LNCaP clone FGC (cell line): Measurements from ENCODE around the gene MCAM.
A peak's percentile ranks its signal among the peaks of the same experiment; 100 is the strongest.

ENCODE experiments used
- DNase-seq: peaks from one replicate; pipeline ENCODE4 v3.0.0-alpha.2; 2011; ENCODE audit warnings: low read depth
- H3K4me3 ChIP-seq: 2 replicates; pipeline ENCODE4 v1.5.1; 2011; ENCODE audit warnings: mild to moderate bottlenecking, low read depth, low read length, control low read depth
- TF ChIP-seq, protein P1 (sequence below): IDR thresholded peaks from 2 replicates; pipeline ENCODE4 v1.5.1; 2012; ENCODE audit warnings: mild to moderate bottlenecking; ENCODE audit not compliant: control insufficient read depth, insufficient read depth; ENCODE audit errors: extremely low read depth

Gene MCAM

DNA sequence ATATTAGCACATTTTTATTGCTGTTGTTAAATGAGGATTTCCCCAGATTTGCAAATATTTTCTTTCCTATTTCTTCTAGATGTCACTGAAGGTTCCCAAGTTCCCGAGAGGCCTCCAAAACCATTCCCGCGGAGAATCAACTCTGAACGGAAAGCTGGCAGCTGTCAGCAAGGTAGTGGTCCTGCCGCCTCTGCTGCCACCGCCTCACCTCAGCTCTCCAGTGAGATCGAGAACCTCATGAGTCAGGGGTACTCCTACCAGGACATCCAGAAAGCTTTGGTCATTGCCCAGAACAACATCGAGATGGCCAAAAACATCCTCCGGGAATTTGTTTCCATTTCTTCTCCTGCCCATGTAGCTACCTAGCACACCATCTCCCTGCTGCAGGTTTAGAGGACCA, 17.5 kb downstream of the MCAM start:
- H3K4me3 ChIP-seq, result no peak overlapping the region
- TF ChIP-seq, protein P1, sequence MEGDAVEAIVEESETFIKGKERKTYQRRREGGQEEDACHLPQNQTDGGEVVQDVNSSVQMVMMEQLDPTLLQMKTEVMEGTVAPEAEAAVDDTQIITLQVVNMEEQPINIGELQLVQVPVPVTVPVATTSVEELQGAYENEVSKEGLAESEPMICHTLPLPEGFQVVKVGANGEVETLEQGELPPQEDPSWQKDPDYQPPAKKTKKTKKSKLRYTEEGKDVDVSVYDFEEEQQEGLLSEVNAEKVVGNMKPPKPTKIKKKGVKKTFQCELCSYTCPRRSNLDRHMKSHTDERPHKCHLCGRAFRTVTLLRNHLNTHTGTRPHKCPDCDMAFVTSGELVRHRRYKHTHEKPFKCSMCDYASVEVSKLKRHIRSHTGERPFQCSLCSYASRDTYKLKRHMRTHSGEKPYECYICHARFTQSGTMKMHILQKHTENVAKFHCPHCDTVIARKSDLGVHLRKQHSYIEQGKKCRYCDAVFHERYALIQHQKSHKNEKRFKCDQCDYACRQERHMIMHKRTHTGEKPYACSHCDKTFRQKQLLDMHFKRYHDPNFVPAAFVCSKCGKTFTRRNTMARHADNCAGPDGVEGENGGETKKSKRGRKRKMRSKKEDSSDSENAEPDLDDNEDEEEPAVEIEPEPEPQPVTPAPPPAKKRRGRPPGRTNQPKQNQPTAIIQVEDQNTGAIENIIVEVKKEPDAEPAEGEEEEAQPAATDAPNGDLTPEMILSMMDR, result no peak

DNA sequence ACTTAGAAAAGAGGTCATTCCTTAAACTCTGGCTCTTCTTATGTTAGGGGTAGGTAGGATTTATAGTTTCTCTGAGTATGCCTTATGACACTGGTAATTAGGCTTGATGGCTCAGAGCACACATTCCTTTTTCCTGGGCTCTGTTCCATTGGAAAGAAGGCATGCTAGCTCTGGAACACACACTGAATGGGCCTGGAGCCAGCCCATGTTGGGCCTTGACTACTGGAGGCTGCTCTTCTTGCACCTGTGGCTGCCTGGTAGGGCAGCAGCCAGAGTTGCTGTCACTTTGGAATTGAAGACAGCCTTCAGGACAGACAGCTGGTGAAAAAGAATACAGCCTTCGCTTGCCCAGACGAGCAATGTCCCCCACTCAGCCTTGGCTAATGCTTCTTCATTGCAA, 18.2 kb downstream of the MCAM start:
- DNase-seq, result no peak
- TF ChIP-seq, protein P1, result no peak
- no peak overlapping the region for H3K4me3 ChIP-seq

More for the DNA sequence above, 17.5 kb downstream of the MCAM start:
- no peak for DNase-seq

DNA sequence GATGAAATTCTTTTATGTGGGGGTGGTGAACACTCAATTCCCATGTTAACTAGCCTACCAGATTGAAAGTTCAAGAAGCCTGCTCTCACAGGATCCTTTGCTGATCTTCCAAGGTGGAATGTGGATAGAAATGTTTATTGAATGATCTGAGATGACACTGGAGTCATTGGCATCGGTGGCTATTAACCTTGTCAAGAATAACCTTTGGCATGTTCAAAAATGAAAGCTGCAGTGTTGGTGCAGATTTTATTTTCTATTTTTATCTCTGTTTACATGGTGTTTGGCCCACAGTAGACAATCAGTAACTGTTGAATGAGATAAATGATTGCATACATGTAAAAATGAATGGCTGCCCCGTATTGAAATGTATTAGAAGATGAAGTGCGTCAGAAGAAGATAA, 19.0 kb downstream of the MCAM start:
- H3K4me3 ChIP-seq, result no peak overlapping the region
- TF ChIP-seq, protein P1, result no peak
- DNase-seq, result no peak

DNA sequence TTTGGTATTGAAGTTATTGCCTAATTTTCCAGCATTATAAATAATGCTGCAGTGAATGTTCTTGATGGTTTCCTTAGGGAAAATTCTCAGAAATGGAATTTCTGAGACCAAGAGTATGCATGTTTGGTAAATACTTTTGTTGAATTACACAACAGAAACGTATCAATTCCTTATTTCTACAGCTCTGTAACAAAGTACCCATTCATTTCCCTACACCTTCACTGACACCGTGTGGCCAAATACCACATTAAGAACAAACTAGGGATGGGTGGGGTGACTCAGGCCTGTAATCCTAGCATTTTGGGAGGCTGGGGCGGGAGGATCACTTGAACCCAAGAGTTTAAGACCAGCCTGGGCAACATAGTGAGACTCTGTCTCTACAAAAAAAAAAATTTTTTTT, 21.8 kb downstream of the MCAM start:
- DNase-seq, result no peak
- no peak overlapping the region for H3K4me3 ChIP-seq
- TF ChIP-seq, protein P1, result peak; percentile 18; the same call in 1 of the 2 replicates

DNA sequence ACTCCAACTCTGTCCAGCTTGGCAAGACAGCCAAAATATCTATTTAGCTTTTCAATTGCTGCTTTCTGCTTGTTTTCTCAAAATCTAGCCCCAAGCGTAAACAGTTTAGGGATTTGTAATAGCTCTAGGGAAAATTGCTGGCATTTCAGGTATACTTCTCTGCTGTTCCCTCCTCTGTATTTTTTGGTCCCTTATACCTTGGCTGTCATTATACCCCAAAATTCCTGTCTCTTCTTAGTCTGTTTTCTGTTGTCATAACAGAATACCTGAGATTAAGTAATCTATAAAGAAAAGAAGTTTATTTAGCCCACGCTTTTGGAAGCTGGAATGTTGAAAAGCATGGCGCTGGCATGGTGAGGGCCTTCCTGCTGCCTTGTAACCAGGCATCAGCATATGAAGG, 23.5 kb downstream of the MCAM start:
- TF ChIP-seq, protein P1, result no peak
- no peak for DNase-seq
- no peak overlapping the region for H3K4me3 ChIP-seq

DNA sequence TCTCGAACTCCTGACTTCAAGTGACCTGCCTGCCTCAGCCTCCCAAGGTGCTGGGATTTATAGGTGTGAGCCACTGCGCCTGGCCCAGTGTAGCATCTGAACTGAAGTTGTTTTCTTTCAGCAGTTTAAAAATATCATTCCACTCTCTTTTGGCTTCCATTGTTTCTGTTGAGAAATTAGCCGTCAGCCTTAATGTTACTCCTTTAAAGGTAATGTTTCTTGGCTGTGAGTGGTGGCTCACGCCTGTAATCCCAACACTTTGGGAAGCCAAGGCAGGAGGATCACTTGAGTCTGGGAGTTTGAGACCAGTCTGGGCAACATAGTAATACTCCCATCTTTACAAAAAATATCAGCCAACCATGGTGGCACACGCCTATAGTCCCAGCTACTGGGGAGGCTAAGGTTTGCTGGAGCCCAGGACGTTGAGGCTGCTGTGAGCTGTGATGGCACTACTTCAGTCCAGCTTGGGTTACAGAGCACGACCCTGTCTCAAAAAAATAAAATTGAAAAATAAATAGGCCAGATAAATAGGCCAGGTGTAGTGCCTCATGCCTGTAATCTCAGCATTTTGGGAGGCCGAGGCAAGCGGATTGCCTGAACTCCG, 25.9 kb downstream of the MCAM start:
- TF ChIP-seq, protein P1, result no peak
- no peak for DNase-seq
- no peak overlapping the region for H3K4me3 ChIP-seq

DNA sequence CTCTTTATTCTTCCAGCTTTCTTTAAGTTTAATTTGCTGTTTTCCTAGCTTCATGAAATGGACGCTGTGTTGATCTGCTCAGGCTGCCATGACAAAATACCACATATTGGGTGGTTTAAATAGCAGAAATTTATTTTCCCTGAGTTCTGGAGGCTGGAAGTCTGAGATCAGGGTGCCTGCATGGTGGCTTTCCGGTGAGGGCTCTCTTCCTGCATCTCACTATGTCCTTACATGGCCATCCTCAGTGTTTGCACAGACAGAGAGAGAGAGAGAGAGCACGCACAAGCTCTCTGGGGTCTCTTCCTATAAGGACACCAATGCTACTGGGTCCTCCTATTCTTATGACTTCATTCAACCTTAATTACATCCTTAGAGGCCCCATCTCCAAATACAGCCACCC, 28.7 kb downstream of the MCAM start:
- TF ChIP-seq, protein P1, result no peak
- no peak for DNase-seq

More for the DNA sequence above, 28.7 kb downstream of the MCAM start:
- no peak overlapping the region for H3K4me3 ChIP-seq
